HFFc6 (cell line): ENCODE results near the gene LRFN2. TPM values are rescaled to one million over a fixed set of nuclear protein-coding genes. Genes with fewer than 3 reads are reported as not detected.

Source experiments
- DNase-seq: peaks from one replicate; pipeline ENCODE4 v3.0.0-alpha.2; 2018
- H3K27ac Mint-ChIP-seq: 2 replicates; pipeline ENCODE4 v1.8.0; 2020; ENCODE audit warnings: mild to moderate bottlenecking, mixed read lengths
- H3K27me3 Mint-ChIP-seq: 2 replicates; pipeline ENCODE4 v1.8.0; 2021; ENCODE audit warnings: mild to moderate bottlenecking, moderate library complexity, mixed read lengths; ENCODE audit not compliant: insufficient read depth
- H3K36me3 Mint-ChIP-seq: 2 replicates; pipeline ENCODE4 v1.8.0; 2021; ENCODE audit warnings: low read depth, mixed read lengths
- H3K4me1 Mint-ChIP-seq: 2 replicates; pipeline ENCODE4 v1.8.0; 2020; ENCODE audit warnings: low read depth, mixed read lengths
- H3K4me3 Mint-ChIP-seq: 2 replicates; pipeline ENCODE4 v1.8.0; 2020; ENCODE audit warnings: mild to moderate bottlenecking, moderate library complexity, mixed read lengths
- H3K9me3 Mint-ChIP-seq: 2 replicates; pipeline ENCODE4 v1.8.0; 2020; ENCODE audit warnings: mild to moderate bottlenecking, mixed read lengths
- CTCF ChIP-seq: fragments of 200-600 bp; sonication (generic); IDR thresholded peaks from 2 replicates; pipeline ENCODE4 v1.5.0; 2021; ENCODE audit warnings: antibody characterized with exemption, mild to moderate bottlenecking
- total RNA-seq, 6 experiments: library from RNA; stranded (reverse); fragmentation: NEBNext Ultra II Directional; extraction: Animal tissue kit (Norgen Biotek cat#: 25700); gene quantifications; 2 replicates in 1 of 6; 3 replicates in 5 of 6; pipeline ENCODE4 v1.2.3, GENCODE V29; 2021

LRFN2 gene
- total RNA-seq, 6 experiments from 2014 or later: not detected

GRCh38 chr6:40529040-40529439 is 58.1 kb downstream of the LRFN2 start:
- no peaks in the 10 kb centered on the region for H3K36me3 Mint-ChIP-seq
- TF ChIP-seq CTCF: no peak
- H3K27ac Mint-ChIP-seq: no peak overlapping the region
- H3K9me3 Mint-ChIP-seq: no peaks in the 10 kb centered on the region
- no peak for DNase-seq
- no peaks in the 10 kb centered on the region for H3K4me1 Mint-ChIP-seq
- no peak overlapping the region for H3K4me3 Mint-ChIP-seq
- H3K27me3 Mint-ChIP-seq: peaks cover 6% of the 10 kb centered on the region

- peaks cover 6% of the 10 kb centered on the region for H3K27me3 Mint-ChIP-seq
- TF ChIP-seq CTCF: no peak
- no peaks in the 10 kb centered on the region for H3K9me3 Mint-ChIP-seq
- H3K4me3 Mint-ChIP-seq: no peak overlapping the region
- H3K36me3 Mint-ChIP-seq: no peaks in the 10 kb centered on the region
- H3K4me1 Mint-ChIP-seq: no peaks in the 10 kb centered on the region
- no peak overlapping the region for H3K27ac Mint-ChIP-seq
- DNase-seq: no peak
Measured at GRCh38 chr6:40528051-40528450, 59.1 kb downstream of the LRFN2 start.

- TF ChIP-seq CTCF: no peak
- DNase-seq: no peak
- Mint-ChIP-seq H3K4me3 (no peak overlapping the region), H3K27me3 (peaks cover 4% of the 10 kb centered on the region), H3K27ac (no peak overlapping the region), H3K9me3 (peaks cover 5% of the 10 kb centered on the region; the same call in 1 of the 2 replicates), H3K36me3 (no peaks in the 10 kb centered on the region), H3K4me1 (no peaks in the 10 kb centered on the region)
Measured at GRCh38 chr6:40526036-40526435, 61.1 kb downstream of the LRFN2 start.

- Mint-ChIP-seq H3K27me3 (no peaks in the 10 kb centered on the region; the same call in 1 of the 2 replicates), H3K4me3 (no peak overlapping the region), H3K9me3 (peaks cover 11% of the 10 kb centered on the region), H3K36me3 (no peaks in the 10 kb centered on the region), H3K27ac (no peak overlapping the region), H3K4me1 (no peaks in the 10 kb centered on the region)
- no peak for TF ChIP-seq CTCF
- no peak for DNase-seq
Measured at GRCh38 chr6:40524797-40525585, 62.2 kb downstream of the LRFN2 start.

- no peak overlapping the region for H3K27ac Mint-ChIP-seq
- no peak for TF ChIP-seq CTCF
- H3K27me3 Mint-ChIP-seq: no peaks in the 10 kb centered on the region; the same call in 1 of the 2 replicates
- no peaks in the 10 kb centered on the region for H3K36me3 Mint-ChIP-seq
- H3K4me3 Mint-ChIP-seq: no peak overlapping the region
- no peak for DNase-seq
- H3K4me1 Mint-ChIP-seq: no peaks in the 10 kb centered on the region
- peaks cover 17% of the 10 kb centered on the region for H3K9me3 Mint-ChIP-seq
Measured at GRCh38 chr6:40523505-40524172, 63.5 kb downstream of the LRFN2 start.
